ENCODE measurements around the gene CHST12.
"Not testable (repeated sequence)": the region's sequence is repeated elsewhere in the genome, so short reads cannot be mapped to it uniquely, and the experiment has no call there.

CHST12 gene

GRCh38 chr7:2435146-2435545, 31.7 kb downstream of the CHST12 start:
- no peak for DNase-seq (ENCODE audit: low spot score)

- DNase-seq (ENCODE audit: low spot score): no peak
Measured at GRCh38 chr7:2436341-2437104, 33.1 kb downstream of the CHST12 start.

GRCh38 chr7:2437136-2437535, 33.7 kb downstream of the CHST12 start:
- no peak for DNase-seq (ENCODE audit: low spot score)

- no peak for DNase-seq (ENCODE audit: low spot score)
Measured at GRCh38 chr7:2437537-2438148, 34.2 kb downstream of the CHST12 start.

GRCh38 chr7:2438186-2438585, 34.8 kb downstream of the CHST12 start:
- no peak for DNase-seq (ENCODE audit: low spot score)

- no peak for DNase-seq (ENCODE audit: low spot score)
Measured at GRCh38 chr7:2438775-2439174, 35.4 kb downstream of the CHST12 start.

GRCh38 chr7:2440608-2441245, 37.3 kb downstream of the CHST12 start:
- DNase-seq (ENCODE audit: low spot score): no peak

- no peak for DNase-seq (ENCODE audit: low spot score)
Measured at GRCh38 chr7:2441430-2442058, 38.1 kb downstream of the CHST12 start.

GRCh38 chr7:2443491-2443890, 40.1 kb downstream of the CHST12 start:
- no peak for DNase-seq (ENCODE audit: low spot score)

- DNase-seq (ENCODE audit: low spot score): no peak
Measured at GRCh38 chr7:2444476-2444875, 41.1 kb downstream of the CHST12 start.

- DNase-seq (ENCODE audit: low spot score): no peak
Measured at GRCh38 chr7:2445047-2445446, 41.6 kb downstream of the CHST12 start.

GRCh38 chr7:2445898-2446555, 42.6 kb downstream of the CHST12 start:
- DNase-seq (ENCODE audit: low spot score): no peak

- DNase-seq (ENCODE audit: low spot score): no peak
Measured at GRCh38 chr7:2446676-2447075, 43.3 kb downstream of the CHST12 start.

GRCh38 chr7:2450198-2451107, 47.0 kb downstream of the CHST12 start:
- no peak for DNase-seq (ENCODE audit: low spot score)

GRCh38 chr7:2451171-2452073, 48.0 kb downstream of the CHST12 start:
- DNase-seq (ENCODE audit: low spot score): peak; percentile 75

- DNase-seq (ENCODE audit: low spot score): no peak
Measured at GRCh38 chr7:2452074-2452507, 48.7 kb downstream of the CHST12 start.

- no peak for DNase-seq (ENCODE audit: low spot score)
Measured at GRCh38 chr7:2452643-2453270, 49.3 kb downstream of the CHST12 start.

- not testable (repeated sequence) for DNase-seq (ENCODE audit: low spot score)
Measured at GRCh38 chr7:2453849-2454248, 50.4 kb downstream of the CHST12 start.

GRCh38 chr7:2459674-2460073, 56.3 kb downstream of the CHST12 start:
- no peak for DNase-seq (ENCODE audit: low spot score)

Data from SK-N-DZ (cell line).